ENCODE results near the gene PARD6A. TPM values are rescaled to one million over a fixed set of nuclear protein-coding genes. Genes with fewer than 3 reads are reported as not detected.

The PARD6A gene
- total RNA-seq, 1 experiment from 2014 or later = 5.6 TPM

- DNase-seq (ENCODE audit: low read depth, low spot score) = peak; percentile 42
- Histone ChIP-seq H3K4me2 (ENCODE audit: low read length) (peak overlapping the region; percentile 23; the same call in 1 of the 2 replicates), H4K20me1 (ENCODE audit: insufficient read depth) (no peaks in the 10 kb centered on the region), H3K27me3 (ENCODE audit: insufficient read depth, low read length) (no peaks in the 10 kb centered on the region), H3K36me3 (ENCODE audit: control insufficient read depth in 1 of 2, insufficient read depth in 2 of 2, low read length in 2 of 2) (no peaks in the 10 kb centered on the region), H3K9me3 (ENCODE audit: control insufficient read depth in 1 of 2, insufficient read depth in 1 of 2, low read depth in 1 of 2, low read length in 2 of 2) (no peaks in the 10 kb centered on the region), H3K79me2 (ENCODE audit: insufficient read depth, low read length) (no peaks in the 10 kb centered on the region), H2AFZ (ENCODE audit: low read depth, low read length, poor library complexity, severe bottlenecking) (no peak overlapping the region), H3K4me3 (replicated peaks in 1 of 2; ENCODE audit: low read depth in 1 of 2, low read length in 2 of 2) (no peak overlapping the region), H3K9ac (ENCODE audit: low read length) (no peak overlapping the region), H3K9me2 (ENCODE audit: insufficient read depth) (no peaks in the 10 kb centered on the region), H3K4me1 (ENCODE audit: control insufficient read depth in 1 of 2, insufficient read depth in 2 of 2, low read length in 2 of 2) (peaks cover 0 to 10% of the 10 kb centered on the region in 2 experiments; a peak in 2 of 4 replicates), H3K27ac (ENCODE audit: low read depth, low read length) (no peak overlapping the region)
- CTCF ChIA-PET = interaction anchor here (0.6 to 5.0 kb wide), 20 partner anchors 10 to 368 kb away, joined by 3 to 21 read pairs (median 4); partner anchors contain the start of genes ACD, GFOD2, NRN1L and PARD6A
- intact Hi-C loops (cut with micrococcal nuclease) = loop anchor here (1.0 to 5.0 kb wide), 4 partner anchors 134 to 369 kb away; partner anchors contain the start of genes RANBP10 and TSNAXIP1
- peak; percentile 63 for ATAC-seq
- RAD21 ChIA-PET (ENCODE audit: low non-redundant PET in 1 of 2, low total read pairs in 2 of 2, uncharacterized antibody in 2 of 2, unreplicated experiment in 2 of 2) = interaction anchor here in 1 of 2 experiments (1.3 kb wide), 1 partner anchor 134 kb away, joined by 3 read pairs; the partner anchor contains the start of genes RANBP10 and TSNAXIP1
- TF ChIP-seq CTCF (IDR thresholded peaks at IDR 0.05 in 2 of 3, conservative IDR thresholded peaks at IDR 0.05 in 1 of 3; ENCODE audit: borderline replicate concordance in 1 of 3, insufficient read depth in 1 of 3, low read depth in 2 of 3, low read length in 2 of 3) (peak; percentile 78 to 92 (median 90); a peak in 5 of 6 replicates), YY1 (IDR thresholded peaks at IDR 0.05; ENCODE audit: extremely low read depth, insufficient replicate concordance, low read depth, low read length) (no peak), ZNF274 (IDR thresholded peaks at IDR 0.05; ENCODE audit: low read depth, low read length) (no peak), ELF1 (IDR thresholded peaks at IDR 0.05; ENCODE audit: borderline replicate concordance, low read depth) (no peak), RAD21 (IDR thresholded peaks at IDR 0.05; ENCODE audit: low read depth) (peak; percentile 93), EZH2 (IDR thresholded peaks at IDR 0.05) (no peak)
- POLR2A ChIA-PET = no interaction called here
- no TSS peak for BruUV-seq (replicated peaks)
Observed at GRCh38 chr16:67672739-67673662, 12.2 kb downstream of the PARD6A start.

Measured in HCT116 (cell line).